WTC11 (cell line): ENCODE data around the gene HES2. TPM values are rescaled to one million over a fixed set of nuclear protein-coding genes. Genes with fewer than 3 reads are reported as not detected.

Source experiments
- AR ChIP-seq: fragments of 250-450 bp; sonication (Bioruptor Pico); IDR thresholded peaks from 2 replicates; pipeline ENCODE4 v1.9.0; 2021; ENCODE audit warnings: mild to moderate bottlenecking
- ARID4B ChIP-seq: sonication (generic); formaldehyde crosslinking; IDR thresholded peaks from 2 replicates; pipeline ENCODE4 v1.8.0; 2023; ENCODE audit warnings: missing genetic modification reagents, mild to moderate bottlenecking, borderline replicate concordance
- CDX4 ChIP-seq: fragments of 250-450 bp; sonication (Bioruptor Pico); IDR thresholded peaks from 2 replicates; pipeline ENCODE4 v1.9.0; 2021; ENCODE audit warnings: moderate library complexity, mild to moderate bottlenecking, inconsistent platforms, borderline replicate concordance
- CREM ChIP-seq: sonication (generic); formaldehyde crosslinking; IDR thresholded peaks from 2 replicates; pipeline ENCODE4 v1.8.1; 2022; ENCODE audit warnings: mild to moderate bottlenecking, missing genetic modification reagents, moderate library complexity
- E2F1 ChIP-seq: sonication (generic); formaldehyde crosslinking; IDR thresholded peaks from 2 replicates; pipeline ENCODE4 v1.8.0; 2022; ENCODE audit warnings: mild to moderate bottlenecking, missing genetic modification reagents
- ELF4 ChIP-seq: sonication (generic); formaldehyde crosslinking; IDR thresholded peaks from 2 replicates; pipeline ENCODE4 v1.8.1; 2022; ENCODE audit warnings: low read depth, mild to moderate bottlenecking, moderate library complexity, missing genetic modification reagents
- EMX1 ChIP-seq: fragments of 250-450 bp; sonication (Bioruptor Pico); IDR thresholded peaks from 2 replicates; pipeline ENCODE4 v1.8.0; 2021; ENCODE audit warnings: mild to moderate bottlenecking
- FOXK1 ChIP-seq: sonication (generic); formaldehyde crosslinking; IDR thresholded peaks from 2 replicates; pipeline ENCODE4 v1.8.0; 2022; ENCODE audit warnings: mild to moderate bottlenecking, moderate library complexity, missing genetic modification reagents
- GTF2I ChIP-seq: fragments of 250-450 bp; sonication (Bioruptor Pico); conservative IDR thresholded peaks from 2 replicates; pipeline ENCODE4 v1.4.0; 2021; ENCODE audit warnings: mild to moderate bottlenecking
- NR1H2 ChIP-seq: sonication (generic); formaldehyde crosslinking; IDR thresholded peaks from 2 replicates; pipeline ENCODE4 v1.9.0; 2021; ENCODE audit warnings: mild to moderate bottlenecking, moderate library complexity, missing genetic modification reagents
- NR3C1 ChIP-seq: sonication (generic); formaldehyde crosslinking; conservative IDR thresholded peaks from 2 replicates; pipeline ENCODE4 v1.8.1; 2023; ENCODE audit warnings: low read depth, mild to moderate bottlenecking, missing genetic modification reagents
- PREB ChIP-seq: sonication (generic); formaldehyde crosslinking; IDR thresholded peaks from 2 replicates; pipeline ENCODE4 v1.8.1; 2022; ENCODE audit warnings: mild to moderate bottlenecking, missing genetic modification reagents, moderate library complexity, borderline replicate concordance
- PRRX2 ChIP-seq: fragments of 250-450 bp; sonication (Bioruptor Pico); IDR thresholded peaks from 2 replicates; pipeline ENCODE4 v1.8.0; 2021; ENCODE audit warnings: mild to moderate bottlenecking
- SMAD4 ChIP-seq: sonication (generic); formaldehyde crosslinking; IDR thresholded peaks from 2 replicates; pipeline ENCODE4 v1.8.0; 2022; ENCODE audit warnings: mild to moderate bottlenecking, missing genetic modification reagents
- SOX15 ChIP-seq: fragments of 250-450 bp; sonication (Bioruptor Pico); IDR thresholded peaks from 2 replicates; pipeline ENCODE4 v1.9.0; 2021; ENCODE audit warnings: mild to moderate bottlenecking
- USF1 ChIP-seq: sonication (generic); formaldehyde crosslinking; IDR thresholded peaks from 2 replicates; pipeline ENCODE4 v1.8.0; 2022; ENCODE audit warnings: mild to moderate bottlenecking, missing genetic modification reagents
- USF2 ChIP-seq: sonication (generic); formaldehyde crosslinking; IDR thresholded peaks from 2 replicates; pipeline ENCODE4 v1.8.1; 2023; ENCODE audit warnings: mild to moderate bottlenecking, missing genetic modification reagents, moderate library complexity
- ZBTB21 ChIP-seq: sonication (generic); formaldehyde crosslinking; IDR thresholded peaks from 2 replicates; pipeline ENCODE4 v1.8.1; 2023; ENCODE audit warnings: mild to moderate bottlenecking, missing genetic modification reagents, borderline replicate concordance
- ZBTB43 ChIP-seq: sonication (generic); formaldehyde crosslinking; IDR thresholded peaks from 2 replicates; pipeline ENCODE4 v1.8.1; 2023; ENCODE audit warnings: mild to moderate bottlenecking, missing genetic modification reagents
- ZNF317 ChIP-seq: sonication (generic); formaldehyde crosslinking; IDR thresholded peaks from 2 replicates; pipeline ENCODE4 v1.8.1; 2023; ENCODE audit warnings: low read depth, mild to moderate bottlenecking, moderate library complexity, missing genetic modification reagents, borderline replicate concordance
- ZNF532 ChIP-seq: fragments of 250-450 bp; sonication (Bioruptor Pico); IDR thresholded peaks from 2 replicates; pipeline ENCODE4 v1.9.0; 2021; ENCODE audit warnings: mild to moderate bottlenecking, borderline replicate concordance
- total RNA-seq: library from RNA; stranded (reverse); gene quantifications from 3 replicates; pipeline ENCODE4 v1.2.3, GENCODE V29; 2021

Gene HES2
- total RNA-seq, 1 experiment from 2014 or later = 2.7 TPM

- TF ChIP-seq USF1 (CRISPR knock-in tag) (no peak), E2F1 (no peak), ARID4B (no peak), PRRX2 (CRISPR knock-in tag) (no peak), AR (CRISPR knock-in tag) (no peak), ZBTB43 (CRISPR knock-in tag) (no peak), ELF4 (no peak), CDX4 (CRISPR knock-in tag) (no peak), SOX15 (CRISPR knock-in tag) (no peak), CREM (CRISPR knock-in tag) (peak; percentile 36; the same call in 1 of the 2 replicates), USF2 (CRISPR knock-in tag) (no peak; the same call in 1 of the 2 replicates), SMAD4 (0 out of 2 replicates have a peak, but pooled peaks have one; percentile 17), PREB (no peak), EMX1 (CRISPR knock-in tag) (no peak), NR1H2 (no peak), ZNF532 (CRISPR knock-in tag) (no peak), NR3C1 (no peak), ZBTB21 (no peak), FOXK1 (0 out of 2 replicates have a peak, but pooled peaks have one; percentile 10), GTF2I (CRISPR knock-in tag) (no peak), ZNF317 (CRISPR knock-in tag) (no peak)
These were observed 26.8 kb downstream of the HES2 start (continued) for GRCh38 chr1:6392809-6393399.
